ENCODE measurements around the gene GPATCH3.
"Not testable (repeated sequence)": the region's sequence is repeated elsewhere in the genome, so short reads cannot be mapped to it uniquely, and the experiment has no call there.

GPATCH3 gene

DNA sequence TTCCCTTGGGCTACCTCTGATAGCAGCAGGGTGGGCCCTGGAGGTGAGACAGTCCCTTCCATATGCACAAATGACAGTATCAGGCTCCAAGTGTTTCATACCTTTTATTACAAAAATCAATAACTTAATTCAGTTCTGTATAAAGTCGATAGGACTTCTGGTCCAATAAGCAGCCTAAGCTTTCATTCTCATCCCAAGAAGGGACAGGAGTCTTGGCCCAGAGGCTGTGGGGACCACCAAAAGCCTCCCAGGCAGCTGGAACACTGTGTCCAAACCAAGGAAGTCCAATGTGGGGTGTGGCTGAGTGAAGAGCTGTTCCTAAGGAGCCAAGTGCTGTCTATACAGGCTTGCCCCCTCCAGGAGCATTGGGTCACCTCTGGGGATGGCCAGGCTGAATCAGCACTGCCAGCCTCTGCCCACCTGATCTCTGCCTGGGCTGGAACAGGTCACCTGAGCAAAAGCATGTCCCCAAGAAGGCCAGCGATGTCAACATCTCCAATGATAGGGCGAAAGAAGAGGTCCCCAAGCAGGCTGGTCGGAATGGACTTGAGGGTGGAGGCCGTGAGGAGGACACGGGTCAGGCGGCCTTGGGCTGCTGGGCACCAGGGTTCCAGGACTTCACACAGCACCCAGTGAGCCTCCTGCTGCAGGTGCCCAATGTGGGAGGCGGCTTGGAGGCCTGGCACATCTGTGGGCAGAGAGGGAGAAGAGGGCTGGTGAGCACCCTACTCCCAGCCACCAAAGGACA is 11.3 kb upstream of the GPATCH3 start:
- DNase-seq = no peak

DNA sequence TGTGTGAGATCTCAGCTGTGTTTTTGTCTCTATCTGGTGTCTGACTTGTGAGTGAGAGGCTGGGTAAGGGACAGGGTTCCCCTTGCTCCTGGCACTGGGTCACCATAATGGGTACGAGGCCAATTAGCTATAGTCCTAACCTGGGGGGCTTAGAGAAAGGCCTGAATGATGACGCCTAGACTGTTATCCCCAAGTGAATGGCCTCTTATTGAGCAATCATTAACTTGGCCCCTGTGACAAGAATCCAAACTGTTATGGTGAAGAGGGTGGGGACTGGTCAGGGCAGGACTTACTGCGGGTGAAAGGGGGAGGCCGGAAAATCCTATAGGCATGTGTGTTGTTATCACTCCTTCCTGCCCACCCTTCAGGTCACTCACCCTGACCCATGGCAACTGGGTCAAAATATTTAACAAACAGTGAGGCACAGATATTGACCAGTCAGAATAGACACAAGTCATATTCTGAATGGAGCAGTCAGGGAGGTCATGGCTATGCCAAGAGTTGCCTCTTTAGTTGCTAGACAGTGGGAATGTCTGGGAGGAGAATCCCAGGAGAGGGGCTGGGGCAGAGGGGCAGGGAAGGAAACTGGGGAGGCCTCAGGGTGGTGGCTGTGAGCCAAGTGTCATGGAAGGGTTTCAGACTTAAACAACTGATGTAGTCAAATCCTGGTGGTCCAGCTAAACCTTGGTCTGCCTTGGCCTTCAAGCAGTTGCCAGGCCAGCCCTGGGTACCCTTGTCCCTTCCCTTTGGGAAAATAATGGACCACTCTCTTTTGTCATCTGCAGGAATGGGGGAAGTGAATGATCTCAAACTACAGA is 10.3 kb upstream of the GPATCH3 start:
- no peak for DNase-seq

DNA sequence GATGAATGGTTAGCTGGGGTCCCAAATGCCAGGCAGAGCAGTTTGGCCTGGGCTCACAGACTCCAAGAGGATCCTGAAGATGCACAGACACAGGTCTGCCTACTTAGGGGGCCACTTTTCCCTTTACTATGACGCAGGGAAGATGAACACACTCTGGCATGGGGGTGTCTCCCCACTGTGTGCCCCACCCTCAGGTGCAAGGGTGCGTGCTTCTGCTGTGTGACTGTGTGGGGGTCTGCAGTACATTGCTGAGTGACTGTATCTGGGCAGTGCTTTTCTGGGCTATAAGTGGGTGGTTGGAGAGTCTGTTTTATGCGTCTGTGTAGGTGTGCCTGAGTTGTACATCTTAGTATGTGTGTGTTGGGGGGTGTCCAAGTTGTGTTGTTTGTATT is 9.7 kb upstream of the GPATCH3 start:
- no peak for DNase-seq

DNA sequence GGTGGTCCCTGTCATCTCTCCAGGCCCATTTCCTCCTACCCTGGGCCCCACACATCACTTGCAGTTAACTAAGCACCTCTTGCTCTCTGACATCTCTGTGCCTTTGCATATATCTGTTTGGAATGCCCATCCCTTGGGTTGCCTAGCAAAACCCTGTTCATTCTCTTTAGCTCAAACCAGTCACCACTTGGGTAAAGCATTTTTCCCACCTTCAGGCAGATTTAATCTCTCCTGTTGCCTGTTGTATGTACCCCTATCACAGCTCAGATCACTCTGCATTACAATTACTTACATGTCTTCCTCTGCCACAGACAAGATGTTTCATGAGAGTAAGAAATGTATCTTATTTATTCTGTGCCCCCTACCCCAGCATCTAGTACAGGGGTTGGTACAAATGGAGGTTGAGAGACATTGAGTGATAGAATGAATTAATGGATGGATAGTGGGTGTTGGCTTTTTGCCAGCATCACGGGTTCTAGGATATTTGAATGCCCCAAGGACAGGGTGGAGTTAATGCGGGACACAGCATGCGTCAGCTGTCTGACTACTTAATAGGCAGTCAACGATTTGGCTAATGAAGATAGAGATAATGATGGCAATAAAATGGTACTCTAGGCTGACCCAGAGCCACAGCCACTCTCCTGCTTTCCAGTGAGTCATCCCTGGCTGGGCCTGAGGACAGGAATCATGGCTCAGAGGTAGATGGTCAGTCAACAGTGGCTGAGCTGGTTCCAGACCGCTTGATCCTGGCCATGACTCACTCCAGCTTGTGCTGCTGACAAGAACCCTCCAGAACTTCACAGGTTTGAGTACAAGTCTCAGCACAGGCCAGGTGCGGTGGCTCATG is 7.0 kb upstream of the GPATCH3 start:
- DNase-seq = peak; percentile 73

- no peak for DNase-seq
Observed at GRCh38 chr1:26900815-26901511, 696 bp upstream of the GPATCH3 start.

GRCh38 chr1:26897351-26897750 is 2.9 kb downstream of the GPATCH3 start:
- no peak for DNase-seq

DNA sequence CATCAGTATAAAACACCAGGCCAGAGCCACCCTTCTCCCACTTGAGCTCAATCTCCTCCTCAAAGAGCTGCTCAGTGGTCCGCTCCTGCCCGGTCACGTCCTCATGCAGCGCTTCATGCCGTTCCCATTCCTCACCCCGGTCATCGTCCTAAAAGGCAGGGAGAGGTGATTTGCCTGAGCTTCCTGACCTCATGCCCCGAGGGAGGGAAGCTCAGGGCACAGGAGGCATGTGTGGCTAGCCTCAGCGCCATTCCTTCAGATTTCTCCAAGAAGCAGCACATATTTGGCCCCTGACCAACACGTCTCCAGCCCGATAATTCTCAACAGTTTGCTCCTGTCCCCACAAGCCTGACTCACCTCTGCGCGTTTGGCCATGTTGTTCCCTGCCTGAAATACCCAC is 6.0 kb downstream of the GPATCH3 start:
- DNase-seq = no peak

GRCh38 chr1:26890467-26890796 is 9.8 kb downstream of the GPATCH3 start:
- no peak for DNase-seq

DNA sequence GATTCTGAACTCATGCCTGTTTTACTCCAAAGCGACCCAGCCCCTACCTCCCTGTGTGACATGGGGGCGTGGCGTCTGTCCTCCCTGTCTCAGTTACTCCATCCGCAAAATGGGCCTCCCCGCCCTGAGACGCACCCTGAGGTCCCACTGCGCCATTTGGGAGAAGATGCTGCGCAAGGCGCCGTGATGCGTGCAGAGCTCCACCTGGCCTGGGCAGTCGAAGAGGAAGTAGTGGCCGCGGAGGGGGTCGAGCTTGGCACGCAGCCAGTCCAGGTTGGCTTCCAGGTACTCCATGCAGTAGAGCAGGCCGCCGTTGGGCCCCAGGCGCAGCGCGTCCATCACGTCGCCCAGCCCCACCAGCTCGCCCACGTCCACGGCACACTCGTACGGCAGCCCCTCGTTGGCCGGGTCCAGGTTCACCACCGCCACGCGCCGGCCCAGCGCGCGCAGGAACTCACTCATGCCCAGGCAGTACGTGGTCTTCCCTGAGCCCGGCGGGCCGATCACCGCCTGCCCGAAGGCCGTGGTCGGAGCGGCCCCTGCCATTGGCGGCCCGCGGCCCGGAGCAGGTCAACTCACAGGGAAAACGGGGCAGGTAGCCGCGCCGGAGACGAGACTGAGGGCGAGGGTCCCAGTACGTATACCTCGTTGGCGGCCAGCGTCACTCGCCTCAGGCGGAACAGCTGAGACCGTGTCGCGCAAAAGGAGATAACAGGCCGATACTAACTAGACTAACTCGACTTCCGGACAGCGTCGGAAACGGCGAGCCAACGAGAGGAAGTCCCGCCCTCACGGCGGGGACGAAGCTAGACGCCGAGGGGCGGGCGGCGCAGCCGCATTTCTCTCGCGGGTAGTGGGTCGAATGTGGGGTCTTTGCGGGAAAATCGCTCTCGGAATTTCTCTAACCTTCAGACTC is 10.5 kb downstream of the GPATCH3 start, which contains the start of gene GPN2:
TSS of gene GPN2 (minus strand) at position 733 of the 916 bp plus-strand sequence. CDS start at position 546, 187 bp downstream.
- peak; percentile 78 for DNase-seq

DNA sequence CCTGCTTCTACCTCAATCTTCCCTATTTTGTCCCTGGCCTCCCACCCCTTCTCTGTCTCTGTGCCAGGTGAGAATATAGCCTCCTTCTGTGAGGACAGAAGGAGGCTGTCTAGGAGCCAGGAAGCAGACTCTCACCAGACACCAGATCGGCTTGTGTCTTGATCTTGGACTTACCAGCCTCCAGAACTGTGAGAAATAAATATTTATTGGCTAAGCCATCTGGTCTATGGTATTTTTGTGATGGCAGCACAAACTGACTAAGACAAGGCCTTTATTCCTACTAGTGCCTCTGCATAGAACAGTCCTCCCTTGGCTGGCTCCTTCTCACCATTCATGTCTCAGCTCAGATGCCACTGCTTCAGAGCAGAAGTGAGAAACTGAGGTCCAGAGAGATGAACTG is 12.0 kb downstream of the GPATCH3 start:
- no peak for DNase-seq

DNA sequence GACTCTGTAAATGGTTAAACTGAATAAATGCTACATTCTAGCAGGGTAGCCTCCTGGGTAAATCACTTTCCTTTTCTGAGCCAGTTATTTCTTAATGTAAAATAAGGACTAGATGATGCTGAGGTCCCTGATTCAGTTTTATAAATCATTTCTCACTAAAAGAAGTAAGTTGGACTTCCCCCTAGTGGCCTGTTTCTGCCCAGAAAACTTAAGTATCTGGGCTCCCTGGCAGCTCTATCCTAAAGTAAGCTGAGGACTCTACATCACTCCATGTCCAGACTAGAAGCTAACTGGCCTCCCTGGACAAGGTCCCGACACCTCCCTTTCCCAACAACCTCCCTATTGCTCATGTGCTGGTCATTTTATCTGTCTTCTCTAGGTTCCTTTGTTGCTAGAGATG is 13.1 kb downstream of the GPATCH3 start:
- DNase-seq = no peak

GRCh38 chr1:26882696-26883463 is 17.4 kb downstream of the GPATCH3 start:
- DNase-seq = no peak

DNA sequence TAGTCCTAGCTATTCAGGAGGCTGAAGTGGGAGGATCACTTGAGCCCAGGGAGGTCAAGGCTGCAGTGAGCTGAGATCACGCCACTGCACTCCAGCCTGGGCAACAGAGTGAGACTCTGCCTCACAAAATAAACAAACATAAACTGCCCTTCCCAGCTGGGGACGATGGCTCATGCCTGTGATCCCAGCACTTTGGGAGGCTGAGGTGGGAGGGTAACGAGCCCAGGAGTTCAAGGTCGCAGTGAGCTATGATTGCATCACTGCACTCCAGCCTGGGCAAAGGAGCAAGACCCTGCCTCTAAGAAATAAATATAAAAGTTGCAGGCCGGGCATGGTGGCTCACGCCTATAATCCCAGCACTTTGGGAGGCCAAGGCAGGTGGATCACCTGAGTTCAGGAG is 18.7 kb downstream of the GPATCH3 start:
- not testable (repeated sequence) for DNase-seq

DNA sequence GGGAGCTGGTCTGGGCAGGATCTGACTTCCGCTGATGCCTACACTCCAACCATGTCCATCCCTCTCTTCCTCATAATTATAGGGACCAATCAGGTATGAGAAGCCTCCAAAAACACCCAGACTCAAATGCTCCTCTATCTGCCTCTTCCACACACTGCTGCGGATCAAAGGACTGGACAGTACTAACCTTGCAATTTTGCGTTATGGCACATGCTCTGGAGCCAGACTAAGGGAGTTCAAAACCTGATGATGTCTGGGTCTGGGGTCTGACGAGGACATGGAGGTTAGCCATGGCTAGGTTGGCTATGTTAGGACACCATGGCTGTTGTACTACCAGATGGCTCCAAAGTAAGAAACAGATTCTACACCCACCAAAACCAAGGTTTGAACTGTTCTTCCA is 20.5 kb downstream of the GPATCH3 start:
- DNase-seq = no peak

GRCh38 chr1:26877326-26877725 is 22.9 kb downstream of the GPATCH3 start:
- DNase-seq = no peak

GRCh38 chr1:26874896-26875295 is 25.4 kb downstream of the GPATCH3 start:
- DNase-seq = no peak

- DNase-seq = not testable (repeated sequence)
Observed at GRCh38 chr1:26873097-26873496, 27.2 kb downstream of the GPATCH3 start.

DNA sequence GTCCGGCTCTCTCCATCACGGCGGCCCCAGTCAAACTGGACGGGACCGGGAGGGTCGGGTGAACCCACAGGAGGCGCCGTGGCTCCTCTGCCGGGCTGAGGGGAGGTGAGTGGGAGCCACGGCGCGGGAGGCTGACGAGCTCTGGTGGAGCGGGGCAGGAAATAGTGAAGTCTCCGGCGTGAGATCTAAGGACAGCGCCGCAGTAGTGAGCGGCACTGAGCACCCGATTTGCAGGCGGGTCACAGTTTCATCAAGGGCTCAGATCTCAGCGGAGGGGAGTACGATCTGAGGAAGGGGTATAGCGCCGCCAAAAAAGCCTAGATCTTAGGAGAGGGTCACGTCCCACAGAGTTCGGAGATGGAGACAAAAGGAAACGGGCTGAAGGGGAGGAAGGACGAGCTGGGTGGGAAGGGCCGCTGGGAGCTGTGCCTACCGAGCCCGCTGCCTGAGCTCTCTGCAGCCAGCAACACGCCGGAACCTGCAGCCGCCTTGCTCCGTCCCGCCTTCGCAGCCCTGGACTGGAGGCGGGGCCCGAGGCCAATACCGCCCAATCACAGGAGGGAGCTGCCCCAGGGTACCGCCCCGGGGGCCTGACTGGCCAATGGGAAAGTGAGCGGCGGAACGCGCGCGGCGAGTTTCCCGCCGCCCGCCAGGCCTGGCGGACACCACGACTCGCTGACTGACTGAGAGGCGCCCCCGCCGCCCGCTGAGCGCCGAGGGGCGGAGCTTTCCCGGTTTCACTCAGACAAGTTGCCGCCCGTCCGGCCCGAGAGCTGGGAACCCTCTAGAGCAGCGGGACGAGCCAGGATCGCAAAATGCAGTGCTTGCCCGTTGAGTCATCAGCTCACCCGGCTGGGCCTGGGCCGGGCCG is 35.4 kb downstream of the GPATCH3 start:
- peak; percentile 94 for DNase-seq

GRCh38 chr1:26863685-26864077 is 36.6 kb downstream of the GPATCH3 start:
- no peak for DNase-seq
